Ammon's horn (tissue), 1 donor: ENCODE results near the gene NOG.

Experiments used
- DNase-seq: peaks from one replicate; pipeline ENCODE4 v3.0.0-alpha.2; 2016; ENCODE audit warnings: low spot score

NOG gene

GRCh38 chr17:56638591-56639051 is 45.1 kb downstream of the NOG start:
- DNase-seq: no peak

GRCh38 chr17:56639517-56639916 is 46.0 kb downstream of the NOG start:
- no peak for DNase-seq

- DNase-seq: no peak
Observed at GRCh38 chr17:56640116-56640515, 46.6 kb downstream of the NOG start.

GRCh38 chr17:56641373-56641772 is 47.9 kb downstream of the NOG start:
- no peak for DNase-seq

- DNase-seq: no peak
Observed at GRCh38 chr17:56641894-56642293, 48.4 kb downstream of the NOG start.

GRCh38 chr17:56642424-56642823 is 48.9 kb downstream of the NOG start:
- no peak for DNase-seq
